Astrocyte of the cerebellum (primary cell): Measurements from ENCODE around the gene BANP.
A peak's percentile ranks its signal among the peaks of the same experiment; 100 is the strongest.
"Not testable (repeated sequence)": the region's sequence is repeated elsewhere in the genome, so short reads cannot be mapped to it uniquely, and the experiment has no call there.

Experiments
- DNase-seq: peaks from one replicate; pipeline ENCODE4 v3.0.0-alpha.2; 2011; ENCODE audit warnings: low read depth
- H3K4me3 ChIP-seq: 2 replicates; pipeline ENCODE4 v1.5.1; 2011; ENCODE audit warnings: mild to moderate bottlenecking, low read depth, low read length, moderate library complexity
- in situ Hi-C: cut with HindIII; loops from 2 replicates; pipeline ENCODE4 v1.10.0; 2017; ENCODE audit warnings: low sequenced_read_pairs
- TF ChIP-seq, protein P1 (sequence below): IDR thresholded peaks from 2 replicates; pipeline ENCODE4 v1.5.1; 2012; ENCODE audit warnings: low read length, low read depth, moderate library complexity, mild to moderate bottlenecking; ENCODE audit errors: missing control alignments

BANP gene, protein sequence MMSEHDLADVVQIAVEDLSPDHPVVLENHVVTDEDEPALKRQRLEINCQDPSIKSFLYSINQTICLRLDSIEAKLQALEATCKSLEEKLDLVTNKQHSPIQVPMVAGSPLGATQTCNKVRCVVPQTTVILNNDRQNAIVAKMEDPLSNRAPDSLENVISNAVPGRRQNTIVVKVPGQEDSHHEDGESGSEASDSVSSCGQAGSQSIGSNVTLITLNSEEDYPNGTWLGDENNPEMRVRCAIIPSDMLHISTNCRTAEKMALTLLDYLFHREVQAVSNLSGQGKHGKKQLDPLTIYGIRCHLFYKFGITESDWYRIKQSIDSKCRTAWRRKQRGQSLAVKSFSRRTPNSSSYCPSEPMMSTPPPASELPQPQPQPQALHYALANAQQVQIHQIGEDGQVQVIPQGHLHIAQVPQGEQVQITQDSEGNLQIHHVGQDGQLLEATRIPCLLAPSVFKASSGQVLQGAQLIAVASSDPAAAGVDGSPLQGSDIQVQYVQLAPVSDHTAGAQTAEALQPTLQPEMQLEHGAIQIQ

DNA sequence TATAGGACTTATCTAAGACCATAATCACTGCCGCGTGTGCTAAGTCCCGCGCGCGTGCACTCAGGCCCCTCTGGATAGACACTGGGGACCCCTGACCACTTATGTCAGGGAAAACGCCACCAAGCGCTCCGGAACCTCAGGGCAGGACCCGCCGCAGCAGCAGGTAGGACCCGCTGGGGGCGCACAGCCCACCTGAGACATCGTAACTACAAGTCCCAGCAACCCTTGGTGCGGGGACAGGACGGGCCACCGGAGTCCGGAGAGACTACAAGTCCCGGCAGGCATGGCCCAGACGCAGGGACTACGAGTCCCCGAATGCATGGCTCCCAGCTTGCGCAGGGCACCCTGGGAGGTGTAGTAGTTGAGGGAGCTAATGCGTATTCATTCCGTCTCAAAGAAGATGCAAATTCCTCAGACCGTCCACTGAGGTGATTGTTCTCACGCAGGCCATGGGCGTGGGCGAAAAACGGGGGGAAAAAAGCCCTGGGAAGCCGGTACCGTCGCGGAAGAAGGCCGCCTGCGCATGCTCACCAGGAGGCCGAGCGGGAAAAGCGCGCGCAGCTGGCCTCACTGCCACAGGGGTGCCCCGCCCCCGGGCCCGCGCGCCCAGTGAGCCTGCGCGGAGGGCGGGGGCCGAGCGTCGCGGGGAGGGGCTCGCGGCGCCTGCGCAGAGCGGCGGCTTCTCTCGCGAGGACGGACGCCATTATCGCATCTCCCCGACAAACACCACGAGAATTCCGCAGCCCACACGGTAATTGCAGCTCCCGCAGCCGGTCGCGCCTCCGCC lies at the start of gene BANP:
TSS of gene BANP (plus strand) at position 670 of the 787 bp plus-strand sequence. CDS start 23,682 bp downstream, outside the sequence.
- peak within 1 kb of the TSS; percentile 83 for H3K4me3 ChIP-seq
- in situ Hi-C loops = no loop called here
- TF ChIP-seq, protein P1, sequence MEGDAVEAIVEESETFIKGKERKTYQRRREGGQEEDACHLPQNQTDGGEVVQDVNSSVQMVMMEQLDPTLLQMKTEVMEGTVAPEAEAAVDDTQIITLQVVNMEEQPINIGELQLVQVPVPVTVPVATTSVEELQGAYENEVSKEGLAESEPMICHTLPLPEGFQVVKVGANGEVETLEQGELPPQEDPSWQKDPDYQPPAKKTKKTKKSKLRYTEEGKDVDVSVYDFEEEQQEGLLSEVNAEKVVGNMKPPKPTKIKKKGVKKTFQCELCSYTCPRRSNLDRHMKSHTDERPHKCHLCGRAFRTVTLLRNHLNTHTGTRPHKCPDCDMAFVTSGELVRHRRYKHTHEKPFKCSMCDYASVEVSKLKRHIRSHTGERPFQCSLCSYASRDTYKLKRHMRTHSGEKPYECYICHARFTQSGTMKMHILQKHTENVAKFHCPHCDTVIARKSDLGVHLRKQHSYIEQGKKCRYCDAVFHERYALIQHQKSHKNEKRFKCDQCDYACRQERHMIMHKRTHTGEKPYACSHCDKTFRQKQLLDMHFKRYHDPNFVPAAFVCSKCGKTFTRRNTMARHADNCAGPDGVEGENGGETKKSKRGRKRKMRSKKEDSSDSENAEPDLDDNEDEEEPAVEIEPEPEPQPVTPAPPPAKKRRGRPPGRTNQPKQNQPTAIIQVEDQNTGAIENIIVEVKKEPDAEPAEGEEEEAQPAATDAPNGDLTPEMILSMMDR = peak; percentile 48
- DNase-seq = peak; percentile 97

DNA sequence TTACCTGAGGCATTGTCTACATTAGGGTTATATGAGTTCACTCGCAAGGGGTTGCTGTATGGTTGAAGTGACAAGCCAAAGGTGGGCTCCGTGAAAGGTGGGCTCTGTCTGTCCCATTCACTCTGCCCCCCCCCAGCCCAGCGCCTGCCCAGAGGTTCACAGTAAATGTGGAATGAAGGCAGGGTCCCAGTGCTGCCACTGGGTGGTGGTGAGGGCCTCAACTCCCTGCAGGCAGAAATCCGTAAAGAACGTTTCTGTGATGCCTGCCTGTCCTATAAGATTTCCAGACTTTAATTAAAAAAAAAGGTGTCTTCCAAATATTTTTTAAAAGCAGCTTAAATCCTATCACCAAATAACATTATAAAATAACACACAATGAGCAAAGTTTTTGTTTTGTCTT lies 46.3 kb upstream of the BANP start:
- DNase-seq, in situ Hi-C loops: not testable (repeated sequence)

DNA sequence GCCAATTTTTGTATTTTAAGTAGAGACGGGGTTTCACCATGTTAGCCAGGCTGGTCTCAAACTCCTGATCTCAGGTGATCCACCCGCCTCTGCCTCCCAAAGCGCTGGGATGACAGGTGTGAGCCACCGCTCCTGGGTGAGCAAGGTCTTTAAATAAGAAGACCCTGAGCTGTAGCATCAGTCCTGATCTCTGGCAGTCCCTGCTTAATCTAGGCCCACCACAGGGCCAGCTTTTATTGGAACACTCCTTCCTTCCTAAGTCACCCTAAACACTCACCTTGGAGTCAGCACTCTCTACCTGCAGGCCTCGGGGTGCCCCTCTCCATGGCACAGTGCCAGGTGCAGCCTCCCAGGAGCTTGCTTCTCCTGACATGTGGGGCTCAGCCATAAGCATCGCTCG lies 45.7 kb upstream of the BANP start:
- DNase-seq, in situ Hi-C loops, H3K4me3 ChIP-seq: not testable (repeated sequence)

More for the DNA sequence above, 46.3 kb upstream of the BANP start:
- H3K4me3 ChIP-seq = not testable (repeated sequence)

DNA sequence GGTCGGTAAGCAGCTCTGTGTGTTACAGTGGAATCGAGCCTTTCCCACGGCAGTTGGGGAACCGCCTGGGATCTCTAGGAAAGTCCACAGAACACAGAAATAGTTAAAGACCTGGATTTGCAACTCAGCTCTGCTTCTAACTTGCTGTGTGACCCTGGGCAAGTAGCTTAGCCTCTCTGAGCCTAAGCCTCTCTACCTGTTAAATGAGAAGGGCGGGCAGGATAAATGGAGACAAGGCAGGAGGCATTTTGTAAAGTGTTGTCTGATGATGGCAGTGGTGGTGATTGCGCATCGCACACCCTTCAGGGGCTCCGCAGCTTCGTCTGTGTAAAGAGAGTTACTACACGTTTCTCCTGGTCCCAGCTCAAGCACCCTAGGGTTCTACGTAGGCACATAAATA lies 43.1 kb upstream of the BANP start:
- H3K4me3 ChIP-seq, DNase-seq, in situ Hi-C loops: not testable (repeated sequence)

DNA sequence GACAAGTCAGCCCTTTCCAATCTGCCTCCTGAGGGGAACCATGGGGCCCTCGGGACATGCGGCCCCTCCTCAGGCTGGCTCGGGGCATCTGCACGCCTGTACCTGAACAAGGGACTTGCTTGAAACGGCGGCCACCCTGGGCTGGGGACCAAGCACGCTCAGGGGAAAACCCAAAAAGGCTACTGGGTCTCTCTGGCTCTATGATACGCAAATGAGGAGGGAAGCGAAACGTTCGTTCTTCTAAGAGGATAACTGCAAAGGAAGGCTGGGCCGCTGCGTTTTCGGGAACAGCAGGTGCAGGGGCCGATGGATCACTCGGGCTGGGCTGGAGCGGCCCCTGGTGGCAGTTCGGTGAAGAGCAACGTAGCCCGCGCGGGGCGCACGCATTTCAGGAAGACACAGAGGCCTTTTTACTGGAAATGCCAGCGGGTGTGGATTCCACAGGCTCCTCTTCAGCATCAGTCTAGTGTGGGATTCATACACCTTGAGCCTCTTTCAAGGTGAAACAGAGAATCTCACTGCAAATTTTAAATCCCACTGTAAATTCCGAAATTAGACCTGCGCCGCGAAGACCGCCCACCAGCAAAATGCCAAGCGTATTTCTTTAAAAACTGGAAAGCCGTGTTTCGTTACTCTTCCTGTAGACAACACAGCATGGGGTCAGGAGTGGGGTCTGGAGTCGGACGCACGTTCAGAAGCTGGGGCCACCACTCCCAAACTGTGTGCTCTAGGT lies 41.9 kb upstream of the BANP start:
- H3K4me3 ChIP-seq, DNase-seq, in situ Hi-C loops: not testable (repeated sequence)
- TF ChIP-seq, protein P1 = peak; percentile 86

DNA sequence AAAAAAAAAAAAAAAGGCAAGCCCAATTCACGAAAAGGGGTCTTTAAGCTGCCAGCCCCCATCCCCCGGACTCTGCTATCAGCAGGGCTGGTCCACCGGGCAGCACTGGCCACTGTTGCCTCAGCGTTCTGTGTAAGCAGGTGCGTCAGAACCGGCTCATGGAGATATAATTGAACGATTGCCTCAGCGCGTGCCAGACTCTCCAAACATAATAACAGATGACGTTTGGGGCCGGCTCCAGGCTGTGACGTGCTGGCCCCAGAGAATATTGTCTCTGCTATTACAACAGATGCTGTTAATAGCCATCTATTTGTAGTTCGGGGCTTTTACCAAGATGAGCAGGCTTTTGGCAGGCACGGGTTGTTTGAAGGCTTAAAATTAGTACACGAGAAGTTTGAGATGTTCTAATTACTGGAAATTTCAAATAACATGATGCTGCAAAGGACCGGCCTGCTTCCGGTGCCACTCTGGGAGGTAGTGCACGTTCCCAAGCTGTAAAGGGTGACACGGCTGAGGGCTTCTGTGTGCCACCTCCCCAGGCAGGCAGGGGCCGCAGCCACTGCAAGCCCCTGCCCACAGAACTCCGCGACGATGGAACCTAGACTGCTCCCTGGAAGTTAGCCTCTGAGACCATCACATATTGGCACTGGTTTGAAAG lies 40.0 kb upstream of the BANP start:
- H3K4me3 ChIP-seq, in situ Hi-C loops, DNase-seq: not testable (repeated sequence)

DNA sequence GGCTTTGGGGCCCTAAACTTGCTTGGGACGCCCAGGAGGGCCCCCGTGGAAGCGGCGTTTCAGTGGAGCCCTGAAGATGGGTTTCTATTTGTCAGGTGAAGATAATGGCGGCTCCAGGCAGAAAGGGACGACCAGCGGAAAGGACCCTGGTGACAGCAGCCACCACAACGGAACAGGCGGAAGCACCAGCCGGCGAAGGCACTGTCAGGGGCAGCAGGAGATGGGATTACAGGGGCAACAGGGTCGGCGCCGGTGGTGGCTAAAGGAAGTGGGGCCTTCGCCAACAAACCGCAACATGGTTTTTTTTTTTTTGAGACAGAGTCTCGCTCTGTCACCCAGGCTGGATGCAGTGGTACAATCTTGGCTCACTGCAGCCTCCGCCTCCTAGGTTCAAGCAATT lies 38.5 kb upstream of the BANP start:
- in situ Hi-C loops, DNase-seq: not testable (repeated sequence)

DNA sequence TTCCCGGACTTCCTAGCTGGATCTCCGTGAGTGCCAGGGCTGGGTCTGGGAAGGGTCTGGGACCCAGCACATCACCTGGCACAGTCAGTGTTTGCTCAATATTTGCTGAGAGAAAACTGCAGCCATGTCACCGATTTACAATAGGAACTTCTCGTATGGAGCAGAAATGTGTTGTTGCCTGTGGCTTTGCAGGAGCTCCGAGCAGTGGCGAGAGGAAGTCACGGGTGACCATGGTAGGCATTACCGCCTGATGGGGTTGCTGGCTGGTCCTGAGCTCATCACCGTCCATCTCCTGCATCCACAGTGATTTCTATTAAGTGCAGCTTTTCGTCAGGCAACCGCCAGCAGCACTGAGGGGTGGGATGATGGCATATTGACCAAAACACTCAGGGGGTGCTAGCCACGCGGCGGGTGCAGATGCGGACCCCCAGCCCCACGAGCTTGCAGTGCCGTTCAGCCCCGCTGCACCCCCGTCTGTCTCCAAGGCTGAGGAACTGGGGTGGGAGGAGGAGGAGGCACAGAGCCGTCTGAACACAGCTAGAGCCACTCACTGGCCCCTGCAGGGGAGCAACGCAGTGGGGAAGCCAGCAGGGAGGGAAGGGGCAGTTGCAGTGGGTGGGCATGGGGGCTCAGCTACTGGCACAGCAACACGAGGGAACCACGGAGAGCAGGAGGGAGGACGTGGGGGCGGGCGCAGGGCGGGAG lies 37.1 kb upstream of the BANP start:
- in situ Hi-C loops, H3K4me3 ChIP-seq, DNase-seq: not testable (repeated sequence)

More for the DNA sequence above, 38.5 kb upstream of the BANP start:
- H3K4me3 ChIP-seq = not testable (repeated sequence)

DNA sequence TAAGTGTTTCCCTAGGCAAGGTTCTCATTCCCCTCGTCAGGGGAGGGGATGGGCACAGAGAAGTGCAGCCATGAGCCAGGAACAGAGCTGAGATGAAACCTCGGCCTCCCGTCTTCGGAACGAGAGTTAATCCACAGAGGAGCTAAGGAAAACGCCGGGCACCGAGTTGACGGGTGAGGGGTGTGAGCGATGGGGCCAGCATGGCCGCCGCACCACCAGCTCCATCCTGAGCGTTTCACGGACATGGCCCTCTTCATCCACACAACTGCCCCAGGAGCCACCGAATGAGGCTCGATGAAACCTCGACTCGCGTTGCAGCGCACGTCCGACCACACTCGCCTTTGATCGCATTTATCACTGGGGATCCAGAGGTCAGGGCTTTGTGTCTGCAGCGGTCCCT lies 36.4 kb upstream of the BANP start:
- TF ChIP-seq, protein P1 = no peak
- H3K4me3 ChIP-seq = no peak overlapping the region
- DNase-seq = no peak
- in situ Hi-C loops = no loop called here
